Hepatocyte (in vitro differentiated cells): ENCODE measurements around the gene MDM2.

ENCODE experiments used
- EZH2 ChIP-seq: fragments of 200-600 bp; sonication (generic); IDR thresholded peaks from 2 replicates; pipeline ENCODE4 v1.6.1; 2016; ENCODE audit warnings: antibody characterized with exemption, mild to moderate bottlenecking, borderline replicate concordance
- EZH2phosphoT487 ChIP-seq: fragments of 200-600 bp; sonication (generic); IDR thresholded peaks from one replicate; pipeline ENCODE4 v1.6.1; 2018; ENCODE audit warnings: antibody characterized with exemption, mild to moderate bottlenecking, low read depth, moderate library complexity; ENCODE audit not compliant: unreplicated experiment, severe bottlenecking
- TF ChIP-seq, protein P1 (sequence below): fragments of 200-600 bp; sonication (generic); IDR thresholded peaks from 2 replicates; pipeline ENCODE4 v1.5.1; 2016; ENCODE audit warnings: antibody characterized with exemption, mild to moderate bottlenecking; ENCODE audit not compliant: poor library complexity

- TF ChIP-seq EZH2 (no peak), EZH2phosphoT487 (no peak)
- TF ChIP-seq, protein P1, sequence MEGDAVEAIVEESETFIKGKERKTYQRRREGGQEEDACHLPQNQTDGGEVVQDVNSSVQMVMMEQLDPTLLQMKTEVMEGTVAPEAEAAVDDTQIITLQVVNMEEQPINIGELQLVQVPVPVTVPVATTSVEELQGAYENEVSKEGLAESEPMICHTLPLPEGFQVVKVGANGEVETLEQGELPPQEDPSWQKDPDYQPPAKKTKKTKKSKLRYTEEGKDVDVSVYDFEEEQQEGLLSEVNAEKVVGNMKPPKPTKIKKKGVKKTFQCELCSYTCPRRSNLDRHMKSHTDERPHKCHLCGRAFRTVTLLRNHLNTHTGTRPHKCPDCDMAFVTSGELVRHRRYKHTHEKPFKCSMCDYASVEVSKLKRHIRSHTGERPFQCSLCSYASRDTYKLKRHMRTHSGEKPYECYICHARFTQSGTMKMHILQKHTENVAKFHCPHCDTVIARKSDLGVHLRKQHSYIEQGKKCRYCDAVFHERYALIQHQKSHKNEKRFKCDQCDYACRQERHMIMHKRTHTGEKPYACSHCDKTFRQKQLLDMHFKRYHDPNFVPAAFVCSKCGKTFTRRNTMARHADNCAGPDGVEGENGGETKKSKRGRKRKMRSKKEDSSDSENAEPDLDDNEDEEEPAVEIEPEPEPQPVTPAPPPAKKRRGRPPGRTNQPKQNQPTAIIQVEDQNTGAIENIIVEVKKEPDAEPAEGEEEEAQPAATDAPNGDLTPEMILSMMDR, result no peak
These were observed 8.2 kb downstream of the MDM2 start for GRCh38 chr12:68815928-68816800.
